H1 (cell line): Measurements from ENCODE around the gene CHFR. TPM values are rescaled to one million over a fixed set of nuclear protein-coding genes. Genes with fewer than 3 reads are reported as not detected.

Experiments
- CTCF ChIA-PET: fragments of 300-600 bp; sonication (Branson Sonifier 250); formaldehyde crosslinking; loops from one replicate; lab custom pipeline; 2021; ENCODE audit not compliant: partially characterized antibody; lab: Charles Lee
- POLR2A ChIA-PET: fragments of 300-600 bp; sonication (Branson Sonifier 250); formaldehyde crosslinking; loops from one replicate; lab custom pipeline; 2021; ENCODE audit warnings: inconsistent platforms; ENCODE audit not compliant: partially characterized antibody; lab: Charles Lee
- DNase-seq, 2 experiments: peaks; one replicate each; pipeline versions ENCODE4 v3.0.0 to v3.0.0-alpha.2; 2010 to 2022; ENCODE audit warnings: low spot score in 2 of 2, low read depth in 1 of 2, mixed read lengths in 1 of 2
- FAIRE-seq: peaks from 2 replicates; lab custom pipeline; 2011; peaks lifted over from hg19 to GRCh38; lab: Jason Lieb, UNC
- H2AFZ ChIP-seq: 2 replicates; pipeline ENCODE4 v1.8.1; 2012; ENCODE audit warnings: low read length, inconsistent platforms
- H2AK5ac ChIP-seq: 2 replicates; pipeline ENCODE4 v1.6.1; 2013; ENCODE audit warnings: low read depth, low read length
- H2BK120ac ChIP-seq: replicated peaks from 2 replicates; pipeline ENCODE3; 2013; ENCODE audit warnings: low read depth, low read length, inconsistent platforms
- H2BK12ac ChIP-seq: 2 replicates; pipeline ENCODE4 v1.6.1; 2013; ENCODE audit warnings: low read depth, low read length
- H2BK15ac ChIP-seq: 2 replicates; pipeline ENCODE4 v1.6.1; 2013; ENCODE audit warnings: low read length
- H2BK20ac ChIP-seq: 2 replicates; pipeline ENCODE4 v1.6.1; 2013; ENCODE audit warnings: low read length
- H2BK5ac ChIP-seq: 2 replicates; pipeline ENCODE4 v1.6.1; 2013; ENCODE audit warnings: low read depth, low read length
- H3K14ac ChIP-seq: 2 replicates; pipeline ENCODE4 v1.6.1; 2013; ENCODE audit warnings: inconsistent platforms; ENCODE audit not compliant: insufficient read length
- H3K18ac ChIP-seq: 2 replicates; pipeline ENCODE4 v1.6.1; 2013; ENCODE audit warnings: low read length; ENCODE audit errors: extremely low read depth
- H3K23ac ChIP-seq: 2 replicates; pipeline ENCODE4 v1.6.1; 2013; ENCODE audit warnings: inconsistent platforms; ENCODE audit not compliant: insufficient read length
- H3K23me2 ChIP-seq: 2 replicates; pipeline ENCODE4 v1.6.1; 2013; ENCODE audit warnings: low read depth, low read length
- H3K27ac ChIP-seq: 2 replicates; pipeline ENCODE4 v1.6.1; 2011; ENCODE audit warnings: low read depth, low read length, inconsistent platforms
- H3K27me3 ChIP-seq, 4 experiments: replicated peaks in 1 of 4; 1 replicate in 1 of 4; 2 replicates in 3 of 4; pipeline versions ENCODE4 v1.6.1 to v1.8.1; 2011 to 2013; ENCODE audit warnings: low read length in 3 of 4, mild to moderate bottlenecking in 3 of 4, inconsistent platforms in 2 of 4, mixed read lengths in 2 of 4, moderate library complexity in 1 of 4; ENCODE audit not compliant: control insufficient read depth in 3 of 4, insufficient read depth in 3 of 4; ENCODE audit errors: extremely low read depth in 1 of 4
- H3K36me3 ChIP-seq, 4 experiments: 2 replicates each; pipeline versions ENCODE4 v1.6.1 to v1.8.1; 2011 to 2013; ENCODE audit warnings: mild to moderate bottlenecking in 4 of 4, low read length in 3 of 4, moderate library complexity in 2 of 4, control low read depth in 1 of 4, inconsistent platforms in 1 of 4; ENCODE audit not compliant: insufficient read depth in 4 of 4, control insufficient read depth in 2 of 4
- H3K4ac ChIP-seq: replicated peaks from 2 replicates; pipeline ENCODE3; 2013; ENCODE audit warnings: low read length, low read depth, mixed read lengths, inconsistent platforms; ENCODE audit not compliant: insufficient read length
- H3K4me1 ChIP-seq, 4 experiments: replicated peaks in 1 of 4; 1 replicate in 1 of 4; 2 replicates in 3 of 4; pipeline versions ENCODE4 v1.6.1 to v1.8.1; 2011 to 2013; ENCODE audit warnings: low read length in 3 of 4, inconsistent platforms in 2 of 4, mixed read lengths in 1 of 4; ENCODE audit not compliant: insufficient read depth in 4 of 4, control insufficient read depth in 3 of 4
- H3K4me2 ChIP-seq, 2 experiments: 2 replicates each; pipeline versions ENCODE4 v1.6.1 to v1.8.1; 2011 to 2013; ENCODE audit warnings: low read depth in 2 of 2, low read length in 2 of 2, control low read depth in 1 of 2, inconsistent platforms in 1 of 2, mild to moderate bottlenecking in 1 of 2; ENCODE audit not compliant: insufficient read depth in 1 of 2
- H3K4me3 ChIP-seq, 4 experiments: fragments of 200-600, 300-600 bp in 1 of 4; sonication (generic), shearing (Covaris generic), sonication (Bioruptor Twin) in 1 of 4; 2 replicates each; pipeline versions ENCODE4 v1.5.1 to v1.8.1; 2011 to 2016; ENCODE audit warnings: low read length in 4 of 4, low read depth in 3 of 4, control low read depth in 2 of 4, inconsistent platforms in 2 of 4, mild to moderate bottlenecking in 2 of 4, mixed read lengths in 1 of 4, moderate library complexity in 1 of 4; ENCODE audit not compliant: insufficient read depth in 2 of 4; ENCODE audit errors: extremely low read depth in 1 of 4
- H3K56ac ChIP-seq: replicated peaks from 2 replicates; pipeline ENCODE3; 2013; ENCODE audit warnings: low read depth, mild to moderate bottlenecking, mixed read lengths, low read length, inconsistent platforms; ENCODE audit not compliant: insufficient read length
- H3K79me1 ChIP-seq: 2 replicates; pipeline ENCODE4 v1.6.1; 2013; ENCODE audit warnings: low read depth, low read length, control low read depth
- H3K79me2 ChIP-seq, 2 experiments: 2 replicates each; pipeline versions ENCODE4 v1.6.1 to v1.8.1; 2012 to 2013; ENCODE audit warnings: low read length in 2 of 2, mild to moderate bottlenecking in 2 of 2, inconsistent platforms in 1 of 2; ENCODE audit not compliant: insufficient read depth in 2 of 2, control insufficient read depth in 1 of 2
- H3K9ac ChIP-seq, 4 experiments: replicated peaks in 1 of 4; 1 replicate in 1 of 4; 2 replicates in 3 of 4; pipeline versions ENCODE4 v1.6.1 to v1.8.1; 2011 to 2013; ENCODE audit warnings: low read depth in 3 of 4, low read length in 3 of 4, control low read depth in 2 of 4, mild to moderate bottlenecking in 2 of 4, moderate library complexity in 2 of 4, inconsistent platforms in 1 of 4; ENCODE audit errors: extremely low read depth in 1 of 4
- H3K9me3 ChIP-seq, 2 experiments: 2 replicates each; pipeline versions ENCODE4 v1.6.1 to v1.8.1; 2012 to 2013; ENCODE audit warnings: mild to moderate bottlenecking in 2 of 2, moderate library complexity in 2 of 2, control low read depth in 1 of 2, inconsistent platforms in 1 of 2, low read depth in 1 of 2, low read length in 1 of 2, mixed read lengths in 1 of 2; ENCODE audit not compliant: insufficient read depth in 2 of 2
- H4K20me1 ChIP-seq, 2 experiments: replicated peaks in 1 of 2; 2 replicates each; pipeline versions ENCODE3 to v1.8.1; 2011 to 2013; ENCODE audit warnings: inconsistent platforms in 2 of 2, low read length in 2 of 2, mild to moderate bottlenecking in 1 of 2; ENCODE audit not compliant: insufficient read depth in 2 of 2, control insufficient read depth in 1 of 2
- H4K5ac ChIP-seq: 2 replicates; pipeline ENCODE4 v1.6.1; 2013; ENCODE audit warnings: low read length, low read depth, mixed read lengths, inconsistent platforms; ENCODE audit not compliant: insufficient read length
- H4K8ac ChIP-seq: 2 replicates; pipeline ENCODE4 v1.8.0; 2013; ENCODE audit warnings: mild to moderate bottlenecking, moderate library complexity, low read length, inconsistent platforms; ENCODE audit not compliant: insufficient read depth; ENCODE audit errors: extremely low read depth
- H4K91ac ChIP-seq: replicated peaks from 2 replicates; pipeline ENCODE3; 2013; ENCODE audit warnings: low read length, mixed read lengths, inconsistent platforms; ENCODE audit not compliant: insufficient read length
- ASH2L ChIP-seq: fragments of 200-600, 300-600 bp; sonication (generic); IDR thresholded peaks from one replicate; pipeline ENCODE4 v1.7.1; 2017; ENCODE audit warnings: low read length
- BCL11A ChIP-seq, 2 experiments: IDR thresholded peaks; one replicate each; pipeline ENCODE4 v1.6.1; 2011; ENCODE audit warnings: low read depth in 2 of 2, low read length in 2 of 2, mild to moderate bottlenecking in 2 of 2
- CEBPB ChIP-seq: IDR thresholded peaks from 2 replicates; pipeline ENCODE4 v1.6.1; 2012; ENCODE audit warnings: low read depth, low read length
- E2F6 ChIP-seq: IDR thresholded peaks from 2 replicates; pipeline ENCODE4 v1.6.1; 2012; ENCODE audit warnings: inconsistent platforms
- GTF2F1 ChIP-seq: IDR thresholded peaks from 2 replicates; pipeline ENCODE4 v1.6.1; 2012; ENCODE audit warnings: low read depth, low read length, improper control_type of control experiment, borderline replicate concordance
- JUND ChIP-seq: IDR thresholded peaks from 2 replicates; pipeline ENCODE4 v1.6.1; 2011; ENCODE audit warnings: mild to moderate bottlenecking, improper control_type of control experiment, low read length
- KDM5A ChIP-seq: fragments of 200-600 bp; IDR thresholded peaks from 2 replicates; pipeline ENCODE4 v1.7.1; 2012; ENCODE audit warnings: mild to moderate bottlenecking, low read length, inconsistent platforms, mixed read lengths
- POU5F1 ChIP-seq: IDR thresholded peaks from 2 replicates; pipeline ENCODE4 v1.6.1; 2011; ENCODE audit warnings: low read depth, mild to moderate bottlenecking, low read length, moderate library complexity
- RAD21 ChIP-seq, 2 experiments: IDR thresholded peaks in 1 of 2; conservative IDR thresholded peaks in 1 of 2; 2 replicates each; pipeline ENCODE4 v1.6.1; 2011; ENCODE audit warnings: low read depth in 2 of 2, low read length in 2 of 2, improper control_type of control experiment in 1 of 2, inconsistent platforms in 1 of 2, mild to moderate bottlenecking in 1 of 2, moderate library complexity in 1 of 2
- TEAD4 ChIP-seq: IDR thresholded peaks from 2 replicates; pipeline ENCODE4 v1.6.1; 2012; ENCODE audit warnings: low read depth, low read length, inconsistent platforms, mixed read lengths
- USF2 ChIP-seq: IDR thresholded peaks from 2 replicates; pipeline ENCODE4 v1.6.1; 2011; ENCODE audit warnings: low read length, improper control_type of control experiment
- WGBS, 2 experiments: shearing (Covaris generic) in 1 of 2; methylation state at CpG; one replicate each; pipeline versions ENCODE4 v1.1.6 to v1.1.7; 2013 to 2015; ENCODE audit warnings: low lambda C conversion rate in 2 of 2, mixed read lengths in 2 of 2, inconsistent platforms in 1 of 2, low coverage in 1 of 2, missing lambda C conversion rate in 1 of 2; ENCODE audit not compliant: insufficient replicate concordance in 2 of 2, insufficient coverage in 1 of 2, insufficient read length in 1 of 2; ENCODE audit errors: extremely low coverage in 1 of 2, missing lambda C conversion rate in 1 of 2; 5-methylcytosine and 5-hydroxymethylcytosine counted together
- polyA plus RNA-seq, 7 experiments: library from polyadenylated mRNA; depleted of rRNA in 3 of 7; stranded (reverse) in 5 of 7; unstranded in 2 of 7; fragments of >200 nt in 5 of 7; fragments of 200-250 nt in 2 of 7; gene quantifications; 1 replicate in 5 of 7; 2 replicates in 1 of 7; 4 replicates in 1 of 7; pipeline versions ENCODE4 v1.2.1 to v1.2.3, GENCODE V29; 2011 to 2013; ENCODE audit warnings: missing spikeins in 2 of 7, mixed read lengths in 2 of 7
- total RNA-seq: library from RNA; stranded (reverse); fragmentation: NEBNext Ultra II Directional; extraction: Animal tissue kit (Norgen Biotek cat#: 25700); gene quantifications from 2 replicates; pipeline ENCODE4 v1.2.1, GENCODE V29; 2021

The CHFR gene
- total and polyA plus RNA-seq, 2 of the 8 experiments (the other 6 are each of a cell fraction or from before 2014, with no cell fraction given): 31.4 to 44.6 TPM

DNA sequence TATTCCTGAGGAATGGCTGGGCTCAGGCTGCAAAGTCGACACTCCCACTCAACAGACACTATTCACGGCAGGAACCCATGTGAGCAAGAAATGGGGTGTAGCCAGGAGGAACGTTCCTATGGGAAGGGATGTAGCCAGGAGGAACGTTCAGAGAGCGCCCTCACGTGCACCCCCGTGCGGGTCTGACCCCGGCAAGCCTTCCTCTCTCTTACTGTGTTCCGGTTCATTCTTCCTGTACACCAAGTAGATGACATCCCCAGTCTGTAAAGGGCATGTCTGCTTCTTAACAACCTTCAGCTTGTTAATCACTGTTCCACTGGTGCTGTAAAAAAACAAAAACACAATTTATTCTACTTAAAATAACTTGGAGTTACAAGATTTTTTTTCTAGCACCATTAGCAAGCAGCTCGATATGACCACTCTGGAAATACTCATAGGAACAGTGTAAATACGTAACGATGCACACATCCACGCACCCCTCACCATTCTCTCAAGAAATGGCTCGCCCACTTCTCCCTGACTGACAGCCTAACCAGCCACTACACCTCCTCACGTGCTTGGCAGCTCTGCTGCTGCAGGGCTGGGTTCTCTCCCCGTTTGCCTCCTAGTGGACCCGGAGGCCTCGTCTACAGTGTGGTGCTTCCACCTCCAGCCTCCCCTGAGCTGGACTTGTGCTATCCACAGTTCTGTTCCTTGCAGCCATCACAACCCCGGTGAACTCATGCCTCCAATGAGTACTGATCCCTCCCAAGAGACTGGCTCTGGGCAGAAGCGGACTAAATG, 15.1 kb downstream of the CHFR start:
- Histone ChIP-seq H2BK120ac (no peak overlapping the region), H3K23me2 (no peaks in the 10 kb centered on the region), H4K8ac (no peak overlapping the region), H2AK5ac (no peak overlapping the region), H3K27ac (no peak overlapping the region), H4K91ac (no peak overlapping the region), H2BK12ac (no peak overlapping the region), H3K4me1 (no peaks in the 10 kb centered on the region), H3K18ac (no peak overlapping the region), H3K4me2 (no peak overlapping the region), H3K9me3 (no peaks in the 10 kb centered on the region), H2BK15ac (no peak overlapping the region), H3K56ac (no peak overlapping the region), H3K14ac (no peak overlapping the region), H3K9ac (no peak overlapping the region), H2BK20ac (no peak overlapping the region), H3K23ac (no peak overlapping the region), H3K4me3 (no peak overlapping the region), H3K27me3 (no peaks in the 10 kb centered on the region), H3K4ac (no peak overlapping the region), H4K20me1 (peaks cover 0 to 4% of the 10 kb centered on the region in 2 experiments), H3K36me3 (peaks cover 5 to 40% (median 16%) of the 10 kb centered on the region in 4 experiments; a peak in 5 of 8 replicates), H3K79me2 (no peaks in the 10 kb centered on the region; a peak in 1 of 4 replicates), H2BK5ac (no peak overlapping the region), H3K79me1 (no peaks in the 10 kb centered on the region), H2AFZ (no peak overlapping the region), H4K5ac (no peak overlapping the region)
- ChIA-PET POLR2A (interaction anchor here (1.3 to 2.6 kb wide), 4 partner anchors 10 to 17 kb away, joined by 3 to 8 read pairs (median 6); partner anchors contain the start of gene CHFR), CTCF (interaction anchor here (0.6 to 1.8 kb wide), 4 partner anchors 31 to 50 kb away, joined by 4 to 5 read pairs (median 4); no protein-coding TSS in a partner anchor)
- WGBS, 2 experiments: 89% methylated on average over 21 of the region's 21 CpGs; no CpG with 5 or more reads in 1 of the 2 experiments
- no peak for DNase-seq
- FAIRE-seq: no peak
- TF ChIP-seq ASH2L (no peak), CEBPB (no peak), BCL11A (IDR thresholded peaks at IDR 0.05; ENCODE audit: low read depth in 2 of 2, low read length in 2 of 2) (no peak), JUND (no peak), RAD21 (IDR thresholded peaks at IDR 0.05 in 1 of 2, conservative IDR thresholded peaks at IDR 0.05 in 1 of 2; ENCODE audit: low read depth in 2 of 2, low read length in 2 of 2) (no peak), E2F6 (no peak), GTF2F1 (no peak), TEAD4 (no peak), USF2 (no peak), KDM5A (no peak), POU5F1 (no peak)
